HCT116 (cell line): Measurements from ENCODE around the gene CCNB3. TPM values are rescaled to one million over a fixed set of nuclear protein-coding genes. Genes with fewer than 3 reads are reported as not detected.

Source experiments
- ATAC-seq: fragments of 200-7000 bp; cut with Tn5 transposase; 2 replicates; pipeline ENCODE4 v1.9.1; 2020; ENCODE audit warnings: mild to moderate bottlenecking, moderate library complexity
- BruUV-seq: library from RNA; stranded (reverse); fragments of 400-500 nt; replicated peaks from 2 replicates; lab custom pipeline; 2021; lab: Mats Ljungman, UMichigan
- CTCF ChIA-PET: fragments of 300-600 bp; sonication (Branson Sonifier 250); formaldehyde crosslinking; loops from one replicate; lab custom pipeline; 2021; ENCODE audit warnings: antibody characterized with exemption; lab: Charles Lee
- POLR2A ChIA-PET: fragments of 300-600, 350-600 bp; sonication (Branson Sonifier 250); formaldehyde crosslinking; loops from one replicate; lab custom pipeline; 2021; ENCODE audit warnings: antibody characterized with exemption; lab: Charles Lee
- RAD21 ChIA-PET, 2 experiments: fragments of 300-600 bp; sonication (Branson Sonifier 250); formaldehyde crosslinking; loops; one replicate each; lab custom pipeline; 2023; ENCODE audit warnings: low total read pairs in 2 of 2; ENCODE audit not compliant: uncharacterized antibody in 2 of 2, unreplicated experiment in 2 of 2, low non-redundant PET in 1 of 2; lab: Charles Lee
- DNase-seq: peaks from one replicate; pipeline ENCODE4 v3.0.0-alpha.2; 2010; ENCODE audit warnings: low read depth, low spot score
- H2AFZ ChIP-seq: fragments of 200-600 bp; shearing (Covaris generic), sonication (generic); 2 replicates; pipeline ENCODE4 v1.6.1; 2017; ENCODE audit warnings: low read depth, mixed run types, mixed read lengths, antibody characterized with exemption, low read length; ENCODE audit not compliant: poor library complexity, severe bottlenecking
- H3K27ac ChIP-seq: 2 replicates; pipeline ENCODE4 v1.5.1; 2012; ENCODE audit warnings: low read depth, low read length
- H3K27me3 ChIP-seq: fragments of 200-600 bp; sonication (generic); 2 replicates; pipeline ENCODE4 v1.6.1; 2016; ENCODE audit warnings: mixed run types, low read length, mixed read lengths; ENCODE audit not compliant: insufficient read depth
- H3K36me3 ChIP-seq, 2 experiments: fragments of 200-500 bp in 1 of 2; fragments of 200-600 bp in 1 of 2; sonication (Bioruptor generic) in 1 of 2; sonication (generic) in 1 of 2; 2 replicates each; pipeline versions ENCODE4 v1.5.1 to v1.6.1; 2014 to 2016; ENCODE audit warnings: low read length in 2 of 2, inconsistent platforms in 1 of 2, mixed read lengths in 1 of 2, mixed run types in 1 of 2; ENCODE audit not compliant: insufficient read depth in 2 of 2, control insufficient read depth in 1 of 2
- H3K4me1 ChIP-seq, 2 experiments: fragments of 200-600 bp in 1 of 2; sonication (generic) in 1 of 2; 2 replicates each; pipeline versions ENCODE4 v1.5.1 to v1.6.1; 2012 to 2017; ENCODE audit warnings: low read length in 2 of 2, inconsistent platforms in 1 of 2, mild to moderate bottlenecking in 1 of 2, mixed read lengths in 1 of 2, mixed run types in 1 of 2, moderate library complexity in 1 of 2; ENCODE audit not compliant: insufficient read depth in 2 of 2, control insufficient read depth in 1 of 2
- H3K4me2 ChIP-seq: fragments of 200-600 bp; sonication (generic); 2 replicates; pipeline ENCODE4 v1.6.1; 2017; ENCODE audit warnings: mixed run types, low read length, mixed read lengths
- H3K4me3 ChIP-seq, 2 experiments: fragments of 200-600 bp in 1 of 2; sonication (generic) in 1 of 2; replicated peaks in 1 of 2; 2 replicates each; pipeline ENCODE4 v1.5.1; 2011 to 2016; ENCODE audit warnings: low read length in 2 of 2, control low read depth in 1 of 2, low read depth in 1 of 2, mild to moderate bottlenecking in 1 of 2, mixed read lengths in 1 of 2, mixed run types in 1 of 2
- H3K79me2 ChIP-seq: fragments of 200-600 bp; sonication (generic); 2 replicates; pipeline ENCODE4 v1.6.1; 2017; ENCODE audit warnings: mild to moderate bottlenecking, mixed run types, low read length, moderate library complexity, mixed read lengths; ENCODE audit not compliant: insufficient read depth
- H3K9ac ChIP-seq: fragments of 200-600 bp; sonication (generic); 2 replicates; pipeline ENCODE4 v1.6.1; 2016; ENCODE audit warnings: low read length, mixed read lengths
- H3K9me2 ChIP-seq: fragments of 200-600 bp; sonication (generic), shearing (Covaris generic); 2 replicates; pipeline ENCODE4 v1.6.1; 2017; ENCODE audit warnings: mixed run types, mild to moderate bottlenecking, moderate library complexity; ENCODE audit not compliant: insufficient read depth
- H3K9me3 ChIP-seq, 2 experiments: fragments of 200-500 bp in 1 of 2; fragments of 200-600 bp in 1 of 2; sonication (Bioruptor generic) in 1 of 2; sonication (generic) in 1 of 2; 2 replicates each; pipeline ENCODE4 v1.6.1; 2014 to 2017; ENCODE audit warnings: low read length in 2 of 2, mixed read lengths in 2 of 2, inconsistent platforms in 1 of 2, low read depth in 1 of 2, mild to moderate bottlenecking in 1 of 2, mixed run types in 1 of 2, moderate library complexity in 1 of 2; ENCODE audit not compliant: control insufficient read depth in 1 of 2, insufficient read depth in 1 of 2
- H4K20me1 ChIP-seq: fragments of 200-600 bp; sonication (generic), shearing (Covaris generic); 2 replicates; pipeline ENCODE4 v1.6.1; 2017; ENCODE audit warnings: mixed run types, mild to moderate bottlenecking, moderate library complexity; ENCODE audit not compliant: insufficient read depth
- CBX3 ChIP-seq: IDR thresholded peaks from 2 replicates; pipeline ENCODE4 v1.6.1; 2012; ENCODE audit warnings: low read depth
- CTCF ChIP-seq, 3 experiments: fragments of 200-600 bp in 1 of 3; sonication (generic) in 1 of 3; IDR thresholded peaks in 2 of 3; conservative IDR thresholded peaks in 1 of 3; 2 replicates each; pipeline ENCODE4 v1.5.1; 2012 to 2017; ENCODE audit warnings: low read depth in 2 of 3, low read length in 2 of 3, antibody characterized with exemption in 1 of 3, borderline replicate concordance in 1 of 3, control low read depth in 1 of 3, mild to moderate bottlenecking in 1 of 3, mixed read lengths in 1 of 3, mixed run types in 1 of 3, moderate library complexity in 1 of 3; ENCODE audit not compliant: insufficient read depth in 1 of 3
- JUND ChIP-seq: IDR thresholded peaks from 2 replicates; pipeline ENCODE4 v1.6.1; 2012
- MAX ChIP-seq: IDR thresholded peaks from 2 replicates; pipeline ENCODE4 v1.6.1; 2012
- POLR2AphosphoS5 ChIP-seq: IDR thresholded peaks from 2 replicates; pipeline ENCODE4 v1.6.1; 2011; ENCODE audit warnings: mild to moderate bottlenecking, low read depth, low read length, moderate library complexity
- RAD21 ChIP-seq: IDR thresholded peaks from 2 replicates; pipeline ENCODE4 v1.6.1; 2012; ENCODE audit warnings: low read depth, mild to moderate bottlenecking
- REST ChIP-seq: IDR thresholded peaks from 2 replicates; pipeline ENCODE4 v1.6.1; 2012; ENCODE audit warnings: low read depth
- SIN3A ChIP-seq: IDR thresholded peaks from 2 replicates; pipeline ENCODE4 v1.6.1; 2012; ENCODE audit warnings: low read depth
- TCF7L2 ChIP-seq: IDR thresholded peaks from 2 replicates; pipeline ENCODE4 v1.7.0; 2011; ENCODE audit warnings: borderline replicate concordance, inconsistent platforms; ENCODE audit not compliant: insufficient read depth, insufficient read length; ENCODE audit errors: extremely low read depth
- intact Hi-C: fragments of 100-400 bp; cut with micrococcal nuclease; formaldehyde crosslinking; loops from 2 replicates; pipeline ENCODE4 v1.10.0; 2022
- total RNA-seq: library from RNA; stranded (reverse); gene quantifications from one replicate; pipeline ENCODE4 v1.2.1, GENCODE V29; 2021; ENCODE audit not compliant: unreplicated experiment
- TF ChIP-seq, protein P1 (sequence below): IDR thresholded peaks from 2 replicates; pipeline ENCODE4 v1.6.1; 2012

CCNB3 gene
- total RNA-seq, 1 experiment from 2014 or later = 2.9 TPM

GRCh38 chrX:50180073-50180940 is 24.3 kb upstream of the CCNB3 start:
- H3K79me2 ChIP-seq = no peaks in the 10 kb centered on the region
- no peak overlapping the region for H3K9ac ChIP-seq
- peaks cover 4 to 8% of the 10 kb centered on the region in 2 experiments; a peak in 3 of 4 replicates for H3K4me1 ChIP-seq
- peak overlapping the region; percentile 33; the same call in 1 of the 2 replicates for H3K4me2 ChIP-seq
- TF ChIP-seq MAX = peak; percentile 51; the same call in 1 of the 2 replicates
- no peak for TF ChIP-seq JUND
- CTCF ChIA-PET = interaction anchor here (1.5 kb wide), 1 partner anchor 25 kb away, joined by 4 read pairs; the partner anchor contains the start of gene CCNB3
- no peaks in the 10 kb centered on the region for H3K9me2 ChIP-seq
- BruUV-seq = no TSS peak
- intact Hi-C loops = no loop called here
- H4K20me1 ChIP-seq = no peaks in the 10 kb centered on the region
- no peak overlapping the region for H3K4me3 ChIP-seq
- RAD21 ChIA-PET = no interaction called here
- ATAC-seq (peak; percentile 70), DNase-seq (no peak)
- H3K36me3 ChIP-seq = no peaks in the 10 kb centered on the region
- no peaks in the 10 kb centered on the region for H3K9me3 ChIP-seq
- H3K27ac ChIP-seq = no peak overlapping the region
- H3K27me3 ChIP-seq = no peaks in the 10 kb centered on the region
- POLR2A ChIA-PET = no interaction called here
- peak overlapping the region; percentile 74 for H2AFZ ChIP-seq

DNA sequence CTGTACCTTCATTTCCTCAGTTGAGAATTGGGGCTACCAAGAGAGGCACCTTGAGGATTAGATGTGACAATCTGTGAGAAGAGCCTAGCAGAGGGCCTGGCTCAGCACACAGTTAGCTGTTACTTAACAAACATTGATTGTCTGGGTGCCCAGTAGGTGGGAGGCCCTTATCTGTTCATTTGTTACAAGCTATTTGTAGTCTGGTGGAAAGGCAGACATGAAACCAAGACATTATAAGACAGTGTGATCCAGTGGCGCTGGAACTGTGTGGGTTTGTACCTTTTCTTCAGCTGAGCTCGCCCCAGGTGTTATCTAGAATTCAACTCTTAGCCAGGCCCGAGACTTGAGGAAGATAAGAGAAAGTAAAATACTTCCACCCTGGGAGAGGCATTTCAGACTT is 20.7 kb upstream of the CCNB3 start:
- ATAC-seq (no peak), DNase-seq (no peak)
- POLR2A ChIA-PET = no interaction called here
- Histone ChIP-seq H3K27ac (no peak overlapping the region), H3K4me2 (no peak overlapping the region), H3K4me3 (no peak overlapping the region), H3K27me3 (no peaks in the 10 kb centered on the region), H4K20me1 (no peaks in the 10 kb centered on the region), H3K79me2 (no peaks in the 10 kb centered on the region), H3K9me2 (no peaks in the 10 kb centered on the region), H3K36me3 (no peaks in the 10 kb centered on the region), H3K4me1 (peaks cover 4 to 8% of the 10 kb centered on the region in 2 experiments; a peak in 3 of 4 replicates), H3K9me3 (no peaks in the 10 kb centered on the region), H2AFZ (no peak overlapping the region), H3K9ac (no peak overlapping the region)
- intact Hi-C loops = no loop called here
- CTCF ChIA-PET = no interaction called here
- RAD21 ChIA-PET = no interaction called here
- TF ChIP-seq, protein P1, sequence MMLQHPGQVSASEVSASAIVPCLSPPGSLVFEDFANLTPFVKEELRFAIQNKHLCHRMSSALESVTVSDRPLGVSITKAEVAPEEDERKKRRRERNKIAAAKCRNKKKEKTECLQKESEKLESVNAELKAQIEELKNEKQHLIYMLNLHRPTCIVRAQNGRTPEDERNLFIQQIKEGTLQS = no peak
- TF ChIP-seq REST = no peak
- no peak for TF ChIP-seq CBX3
- no peak for TF ChIP-seq RAD21
- no peak for TF ChIP-seq SIN3A
- no peak for TF ChIP-seq CTCF (IDR thresholded peaks at IDR 0.05 in 2 of 3, conservative IDR thresholded peaks at IDR 0.05 in 1 of 3; ENCODE audit: borderline replicate concordance in 1 of 3, insufficient read depth in 1 of 3, low read depth in 2 of 3, low read length in 2 of 3)
- TF ChIP-seq TCF7L2 = no peak
- TF ChIP-seq POLR2AphosphoS5 = no peak
- no TSS peak for BruUV-seq
